IPS-15b (cell line): ENCODE measurements around the gene ANKS1B.

Experiments
- H3K27me3 ChIP-seq: one replicate; pipeline ENCODE4 v1.6.1; 2013; ENCODE audit warnings: low read length; ENCODE audit not compliant: control insufficient read depth, insufficient read depth
- H3K36me3 ChIP-seq: one replicate; pipeline ENCODE4 v1.6.1; 2013; ENCODE audit warnings: low read length; ENCODE audit not compliant: control insufficient read depth, insufficient read depth
- H3K4me1 ChIP-seq: one replicate; pipeline ENCODE4 v1.6.1; 2013; ENCODE audit warnings: mild to moderate bottlenecking, low read length; ENCODE audit not compliant: control insufficient read depth, insufficient read depth
- H3K4me3 ChIP-seq: one replicate; pipeline ENCODE4 v1.5.1; 2013; ENCODE audit warnings: low read depth, low read length
- H3K9ac ChIP-seq: one replicate; pipeline ENCODE4 v1.6.1; 2013; ENCODE audit warnings: low read depth, mild to moderate bottlenecking, low read length
- H3K9me3 ChIP-seq: one replicate; pipeline ENCODE4 v1.6.1; 2013; ENCODE audit warnings: mild to moderate bottlenecking, low read length; ENCODE audit not compliant: control insufficient read depth, insufficient read depth

The ANKS1B gene

DNA sequence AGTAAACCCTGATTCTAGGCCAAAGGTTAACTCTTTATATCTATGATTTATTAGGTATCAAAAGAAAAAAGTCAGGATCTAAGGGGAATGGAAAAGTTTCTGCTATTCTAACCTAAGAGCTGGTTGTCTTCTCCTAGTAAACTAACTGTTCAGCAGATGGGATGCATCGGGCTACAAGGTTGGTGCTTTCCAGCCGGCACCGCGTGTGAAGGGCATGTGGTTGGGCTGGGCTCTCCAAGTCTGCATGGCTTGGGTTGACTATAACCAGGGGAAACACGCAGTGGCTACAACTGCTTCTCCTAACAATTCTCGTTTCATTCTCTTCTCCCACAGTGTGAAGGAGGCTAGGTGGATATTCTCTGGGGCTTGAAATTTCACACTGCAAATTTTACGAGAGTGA, 985.2 kb downstream of the ANKS1B start:
- H3K9me3 ChIP-seq, result no peaks in the 10 kb centered on the region
- no peak overlapping the region for H3K4me3 ChIP-seq

GRCh38 chr12:98998697-98999299, 985.9 kb downstream of the ANKS1B start:
- H3K27me3 ChIP-seq, result no peaks in the 10 kb centered on the region
- H3K9ac ChIP-seq, result no peak overlapping the region
- H3K36me3 ChIP-seq, result no peaks in the 10 kb centered on the region
- no peaks in the 10 kb centered on the region for H3K4me1 ChIP-seq
- H3K4me3 ChIP-seq, result no peak overlapping the region
- H3K9me3 ChIP-seq, result no peaks in the 10 kb centered on the region

More for the DNA sequence above, 985.2 kb downstream of the ANKS1B start:
- Histone ChIP-seq H3K27me3 (no peaks in the 10 kb centered on the region), H3K36me3 (no peaks in the 10 kb centered on the region), H3K4me1 (no peaks in the 10 kb centered on the region), H3K9ac (no peak overlapping the region)

DNA sequence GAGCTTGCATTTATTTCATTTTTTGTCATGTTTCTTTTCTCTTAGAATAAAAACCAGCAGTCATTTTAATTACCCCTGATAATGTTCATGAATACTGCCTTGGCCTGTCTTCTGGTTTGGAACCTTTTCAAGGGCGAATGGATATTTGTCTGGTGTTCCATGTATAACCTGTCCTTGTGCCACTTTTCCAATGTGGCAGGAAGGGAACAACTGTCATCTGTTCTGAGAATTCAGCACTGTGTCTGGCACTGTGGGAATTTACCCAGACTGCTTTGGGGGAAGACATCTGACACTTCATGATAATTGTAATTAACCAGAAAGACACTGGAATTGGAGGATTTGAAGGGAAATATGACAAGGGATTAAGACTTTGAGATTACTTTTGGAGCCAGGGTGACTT, 986.8 kb downstream of the ANKS1B start:
- Histone ChIP-seq H3K9ac (no peak overlapping the region), H3K4me3 (no peak overlapping the region), H3K9me3 (no peaks in the 10 kb centered on the region), H3K4me1 (no peaks in the 10 kb centered on the region), H3K36me3 (no peaks in the 10 kb centered on the region), H3K27me3 (no peaks in the 10 kb centered on the region)

DNA sequence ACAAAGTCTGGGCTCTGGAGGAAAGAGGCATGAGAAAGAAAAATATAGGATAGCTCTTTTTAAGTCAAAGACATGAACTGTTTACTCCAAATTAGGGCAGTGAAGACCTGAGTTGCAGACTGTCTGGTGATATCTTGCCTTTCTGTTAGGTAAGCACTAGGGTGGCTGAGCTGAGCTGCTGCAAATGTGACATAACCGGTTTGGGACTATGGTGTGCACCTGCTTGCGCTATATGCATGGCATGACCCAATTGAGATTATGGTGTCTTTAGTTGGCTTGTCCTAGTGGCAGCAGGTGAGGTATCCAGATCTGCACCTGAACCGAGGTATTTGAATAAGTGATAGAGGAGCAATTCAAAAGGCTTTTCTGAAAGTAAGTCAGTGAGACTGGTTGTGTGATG, 994.1 kb downstream of the ANKS1B start:
- H3K4me1 ChIP-seq, result no peaks in the 10 kb centered on the region
- no peak overlapping the region for H3K4me3 ChIP-seq
- H3K9ac ChIP-seq, result no peak overlapping the region
- H3K9me3 ChIP-seq, result no peaks in the 10 kb centered on the region
- H3K36me3 ChIP-seq, result no peaks in the 10 kb centered on the region
- no peaks in the 10 kb centered on the region for H3K27me3 ChIP-seq

GRCh38 chr12:98985156-98985555, 999.6 kb downstream of the ANKS1B start:
- Histone ChIP-seq H3K4me3 (no peak overlapping the region), H3K27me3 (no peaks in the 10 kb centered on the region), H3K9me3 (no peaks in the 10 kb centered on the region), H3K9ac (no peak overlapping the region), H3K4me1 (no peaks in the 10 kb centered on the region), H3K36me3 (no peaks in the 10 kb centered on the region)

DNA sequence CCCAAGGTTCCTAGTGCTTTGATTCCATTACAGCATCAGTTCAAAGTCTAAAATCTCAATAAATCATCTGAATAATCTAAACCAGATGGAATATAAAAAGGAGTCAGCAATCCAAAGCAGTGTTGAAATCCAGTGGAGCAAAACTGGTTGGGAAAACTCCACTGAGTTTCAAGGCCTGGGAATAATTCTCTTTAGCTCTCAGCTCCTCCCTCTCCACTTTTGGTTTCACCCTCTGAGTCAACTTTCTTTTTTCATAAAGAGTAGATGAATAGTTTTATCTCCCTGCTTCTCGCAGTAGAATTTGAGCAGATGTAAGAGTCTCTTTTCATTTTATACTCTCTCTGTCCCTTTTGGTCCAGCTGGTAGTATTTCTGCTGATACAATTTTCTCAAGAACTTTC, 1001.1 kb downstream of the ANKS1B start:
- H3K4me1 ChIP-seq, result no peaks in the 10 kb centered on the region
- H3K9me3 ChIP-seq, result no peaks in the 10 kb centered on the region
- H3K27me3 ChIP-seq, result no peaks in the 10 kb centered on the region
- H3K9ac ChIP-seq, result no peak overlapping the region
- H3K36me3 ChIP-seq, result no peaks in the 10 kb centered on the region
- H3K4me3 ChIP-seq, result no peak overlapping the region

DNA sequence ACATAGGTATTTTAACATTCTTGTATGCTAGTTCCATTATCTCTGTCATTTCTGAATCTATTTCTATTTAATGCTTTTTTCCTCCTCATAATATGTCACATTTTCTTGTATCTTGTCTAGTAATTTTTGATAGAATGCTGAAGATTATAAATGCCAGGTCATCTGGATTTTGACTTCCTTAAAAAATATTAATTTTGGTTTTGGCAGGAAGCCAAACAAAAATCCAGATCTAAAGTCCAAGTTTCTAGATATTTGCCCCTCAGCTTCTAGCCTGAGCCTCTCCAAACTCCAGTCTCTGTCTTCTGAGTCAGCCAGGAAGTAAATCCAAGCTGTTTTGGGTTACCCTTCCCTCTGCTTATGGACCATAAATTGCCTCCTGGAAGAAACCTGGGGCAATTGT, 1004.2 kb downstream of the ANKS1B start:
- H3K9ac ChIP-seq, result no peak overlapping the region
- no peaks in the 10 kb centered on the region for H3K4me1 ChIP-seq
- H3K36me3 ChIP-seq, result no peaks in the 10 kb centered on the region
- no peak overlapping the region for H3K4me3 ChIP-seq
- H3K9me3 ChIP-seq, result no peaks in the 10 kb centered on the region
- no peaks in the 10 kb centered on the region for H3K27me3 ChIP-seq

DNA sequence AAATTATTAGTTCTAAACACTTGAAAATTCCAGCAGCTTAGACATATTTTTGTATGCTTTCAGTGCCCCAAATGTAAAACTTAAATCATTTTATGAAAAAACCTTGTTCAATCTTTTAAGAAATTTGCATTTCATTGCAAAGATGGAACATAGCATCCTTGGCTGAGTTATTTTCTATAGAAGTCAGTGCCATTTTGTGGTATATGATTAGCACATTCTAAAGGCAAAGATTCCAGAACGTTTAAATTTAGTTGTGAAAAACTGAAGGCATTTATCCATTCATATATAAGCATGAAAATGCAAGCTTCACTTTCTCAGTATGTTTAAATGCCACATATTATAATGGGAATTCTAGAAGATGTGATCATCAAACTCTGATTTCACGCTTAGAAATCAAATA, 1007.5 kb downstream of the ANKS1B start:
- Histone ChIP-seq H3K9ac (no peak overlapping the region), H3K36me3 (no peaks in the 10 kb centered on the region), H3K4me3 (no peak overlapping the region), H3K9me3 (no peaks in the 10 kb centered on the region), H3K27me3 (no peaks in the 10 kb centered on the region), H3K4me1 (no peaks in the 10 kb centered on the region)

DNA sequence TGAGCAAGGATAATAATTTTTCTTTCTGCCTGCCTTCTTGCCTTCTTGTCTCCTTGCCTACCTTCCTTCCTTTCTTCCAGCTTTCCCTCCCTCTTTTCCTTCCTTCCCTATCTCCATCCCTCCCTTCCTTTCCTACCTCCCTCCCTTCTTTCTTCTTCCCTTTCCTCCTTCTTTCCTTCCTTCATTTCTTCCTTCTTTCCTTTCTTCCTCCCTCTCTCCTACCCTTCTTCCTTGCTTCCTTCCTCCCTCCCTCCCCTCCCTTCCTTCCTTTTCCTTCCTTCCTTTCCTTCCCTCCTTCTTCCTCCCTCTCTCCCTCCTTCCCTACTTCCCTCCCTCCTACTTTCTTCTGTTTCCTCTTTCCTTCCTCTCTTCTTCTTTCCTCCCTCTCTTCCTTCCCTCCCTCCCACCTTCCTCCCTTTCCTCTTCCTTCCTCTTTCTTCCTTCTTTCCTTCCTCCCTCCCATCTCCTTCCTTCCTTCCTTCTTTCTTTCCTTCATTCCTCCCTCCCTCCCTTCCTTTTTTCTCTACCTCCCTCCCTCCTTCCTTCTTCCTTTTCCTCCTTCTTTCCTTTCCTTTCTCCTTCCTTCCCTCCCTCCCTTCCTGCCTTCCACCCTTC, 1009.9 kb downstream of the ANKS1B start:
- H3K4me3 ChIP-seq, result no peak overlapping the region
- no peaks in the 10 kb centered on the region for H3K4me1 ChIP-seq
- no peaks in the 10 kb centered on the region for H3K27me3 ChIP-seq
- H3K9ac ChIP-seq, result no peak overlapping the region
- H3K9me3 ChIP-seq, result no peaks in the 10 kb centered on the region
- H3K36me3 ChIP-seq, result no peaks in the 10 kb centered on the region

DNA sequence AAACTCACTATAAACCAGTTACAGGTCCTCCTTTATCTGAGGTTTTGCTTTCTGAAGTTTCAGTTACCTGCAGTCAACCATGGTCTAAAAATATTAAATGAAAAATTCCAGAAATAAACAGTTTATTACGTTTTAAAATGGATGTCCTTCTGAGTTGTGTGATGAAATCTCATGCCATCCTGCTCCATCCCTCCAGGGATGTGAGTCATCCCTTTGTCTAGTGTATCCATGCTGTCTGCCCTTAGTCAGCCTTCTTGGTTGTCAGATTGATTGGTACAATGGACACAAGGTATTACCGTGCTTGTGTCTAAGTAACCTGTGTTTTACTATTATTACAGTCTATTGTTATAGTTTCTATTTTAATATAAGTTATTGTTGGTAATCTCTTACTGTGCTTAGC, 1011.3 kb downstream of the ANKS1B start:
- no peaks in the 10 kb centered on the region for H3K4me1 ChIP-seq
- H3K36me3 ChIP-seq, result no peaks in the 10 kb centered on the region
- H3K9ac ChIP-seq, result no peak overlapping the region
- no peak overlapping the region for H3K4me3 ChIP-seq
- no peaks in the 10 kb centered on the region for H3K27me3 ChIP-seq
- H3K9me3 ChIP-seq, result no peaks in the 10 kb centered on the region

- no peaks in the 10 kb centered on the region for H3K36me3 ChIP-seq
- H3K4me3 ChIP-seq, result no peak overlapping the region
- H3K9ac ChIP-seq, result no peak overlapping the region
- H3K4me1 ChIP-seq, result no peaks in the 10 kb centered on the region
- no peaks in the 10 kb centered on the region for H3K27me3 ChIP-seq
- no peaks in the 10 kb centered on the region for H3K9me3 ChIP-seq
These were observed 1013.8 kb downstream of the ANKS1B start for GRCh38 chr12:98970950-98971349.

DNA sequence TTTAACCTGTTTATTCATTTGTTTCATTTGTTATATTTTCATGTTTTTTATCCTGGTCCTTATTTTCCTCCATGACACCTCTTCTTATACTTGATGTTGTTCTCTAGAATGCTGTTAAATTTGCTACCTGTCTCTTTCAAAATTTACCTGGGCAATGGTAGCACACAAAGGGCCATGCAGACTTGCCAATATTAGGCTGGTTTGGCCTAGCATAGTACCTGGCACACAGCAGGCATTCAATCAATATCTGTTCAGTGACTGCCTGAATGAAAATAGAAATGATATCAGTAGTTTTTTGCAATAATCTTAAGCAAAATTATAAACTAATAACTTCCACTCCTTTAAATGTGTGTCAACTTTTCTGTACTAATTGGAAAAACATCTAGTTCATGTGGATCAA, 1014.5 kb downstream of the ANKS1B start:
- no peaks in the 10 kb centered on the region for H3K9me3 ChIP-seq
- no peak overlapping the region for H3K4me3 ChIP-seq
- no peaks in the 10 kb centered on the region for H3K4me1 ChIP-seq
- no peaks in the 10 kb centered on the region for H3K27me3 ChIP-seq
- no peaks in the 10 kb centered on the region for H3K36me3 ChIP-seq
- H3K9ac ChIP-seq, result no peak overlapping the region
